HCT116 (cell line): ENCODE data around the gene GMDS. TPM values are rescaled to one million over a fixed set of nuclear protein-coding genes. Genes with fewer than 3 reads are reported as not detected.

Experiments
- ATAC-seq: fragments of 200-7000 bp; cut with Tn5 transposase; 2 replicates; pipeline ENCODE4 v1.9.1; 2020; ENCODE audit warnings: mild to moderate bottlenecking, moderate library complexity
- BruUV-seq: library from RNA; stranded (reverse); fragments of 400-500 nt; replicated peaks from 2 replicates; lab custom pipeline; 2021; lab: Mats Ljungman, UMichigan
- CTCF ChIA-PET: fragments of 300-600 bp; sonication (Branson Sonifier 250); formaldehyde crosslinking; loops from one replicate; lab custom pipeline; 2021; ENCODE audit warnings: antibody characterized with exemption; lab: Charles Lee
- POLR2A ChIA-PET: fragments of 300-600, 350-600 bp; sonication (Branson Sonifier 250); formaldehyde crosslinking; loops from one replicate; lab custom pipeline; 2021; ENCODE audit warnings: antibody characterized with exemption; lab: Charles Lee
- RAD21 ChIA-PET, 2 experiments: fragments of 300-600 bp; sonication (Branson Sonifier 250); formaldehyde crosslinking; loops; one replicate each; lab custom pipeline; 2023; ENCODE audit warnings: low total read pairs in 2 of 2; ENCODE audit not compliant: uncharacterized antibody in 2 of 2, unreplicated experiment in 2 of 2, low non-redundant PET in 1 of 2; lab: Charles Lee
- DNase-seq: peaks from one replicate; pipeline ENCODE4 v3.0.0-alpha.2; 2010; ENCODE audit warnings: low read depth, low spot score
- H2AFZ ChIP-seq: fragments of 200-600 bp; shearing (Covaris generic), sonication (generic); 2 replicates; pipeline ENCODE4 v1.6.1; 2017; ENCODE audit warnings: low read depth, mixed run types, mixed read lengths, antibody characterized with exemption, low read length; ENCODE audit not compliant: poor library complexity, severe bottlenecking
- H3K27ac ChIP-seq: 2 replicates; pipeline ENCODE4 v1.5.1; 2012; ENCODE audit warnings: low read depth, low read length
- H3K27me3 ChIP-seq: fragments of 200-600 bp; sonication (generic); 2 replicates; pipeline ENCODE4 v1.6.1; 2016; ENCODE audit warnings: mixed run types, low read length, mixed read lengths; ENCODE audit not compliant: insufficient read depth
- H3K36me3 ChIP-seq, 2 experiments: fragments of 200-500 bp in 1 of 2; fragments of 200-600 bp in 1 of 2; sonication (Bioruptor generic) in 1 of 2; sonication (generic) in 1 of 2; 2 replicates each; pipeline versions ENCODE4 v1.5.1 to v1.6.1; 2014 to 2016; ENCODE audit warnings: low read length in 2 of 2, inconsistent platforms in 1 of 2, mixed read lengths in 1 of 2, mixed run types in 1 of 2; ENCODE audit not compliant: insufficient read depth in 2 of 2, control insufficient read depth in 1 of 2
- H3K4me1 ChIP-seq, 2 experiments: fragments of 200-600 bp in 1 of 2; sonication (generic) in 1 of 2; 2 replicates each; pipeline versions ENCODE4 v1.5.1 to v1.6.1; 2012 to 2017; ENCODE audit warnings: low read length in 2 of 2, inconsistent platforms in 1 of 2, mild to moderate bottlenecking in 1 of 2, mixed read lengths in 1 of 2, mixed run types in 1 of 2, moderate library complexity in 1 of 2; ENCODE audit not compliant: insufficient read depth in 2 of 2, control insufficient read depth in 1 of 2
- H3K4me2 ChIP-seq: fragments of 200-600 bp; sonication (generic); 2 replicates; pipeline ENCODE4 v1.6.1; 2017; ENCODE audit warnings: mixed run types, low read length, mixed read lengths
- H3K4me3 ChIP-seq, 2 experiments: fragments of 200-600 bp in 1 of 2; sonication (generic) in 1 of 2; replicated peaks in 1 of 2; 2 replicates each; pipeline ENCODE4 v1.5.1; 2011 to 2016; ENCODE audit warnings: low read length in 2 of 2, control low read depth in 1 of 2, low read depth in 1 of 2, mild to moderate bottlenecking in 1 of 2, mixed read lengths in 1 of 2, mixed run types in 1 of 2
- H3K79me2 ChIP-seq: fragments of 200-600 bp; sonication (generic); 2 replicates; pipeline ENCODE4 v1.6.1; 2017; ENCODE audit warnings: mild to moderate bottlenecking, mixed run types, low read length, moderate library complexity, mixed read lengths; ENCODE audit not compliant: insufficient read depth
- H3K9ac ChIP-seq: fragments of 200-600 bp; sonication (generic); 2 replicates; pipeline ENCODE4 v1.6.1; 2016; ENCODE audit warnings: low read length, mixed read lengths
- H3K9me2 ChIP-seq: fragments of 200-600 bp; sonication (generic), shearing (Covaris generic); 2 replicates; pipeline ENCODE4 v1.6.1; 2017; ENCODE audit warnings: mixed run types, mild to moderate bottlenecking, moderate library complexity; ENCODE audit not compliant: insufficient read depth
- H3K9me3 ChIP-seq, 2 experiments: fragments of 200-500 bp in 1 of 2; fragments of 200-600 bp in 1 of 2; sonication (Bioruptor generic) in 1 of 2; sonication (generic) in 1 of 2; 2 replicates each; pipeline ENCODE4 v1.6.1; 2014 to 2017; ENCODE audit warnings: low read length in 2 of 2, mixed read lengths in 2 of 2, inconsistent platforms in 1 of 2, low read depth in 1 of 2, mild to moderate bottlenecking in 1 of 2, mixed run types in 1 of 2, moderate library complexity in 1 of 2; ENCODE audit not compliant: control insufficient read depth in 1 of 2, insufficient read depth in 1 of 2
- H4K20me1 ChIP-seq: fragments of 200-600 bp; sonication (generic), shearing (Covaris generic); 2 replicates; pipeline ENCODE4 v1.6.1; 2017; ENCODE audit warnings: mixed run types, mild to moderate bottlenecking, moderate library complexity; ENCODE audit not compliant: insufficient read depth
- EZH2phosphoT487 ChIP-seq: fragments of 200-600 bp; IDR thresholded peaks from 2 replicates; pipeline ENCODE4 v1.6.1; 2018; ENCODE audit warnings: antibody characterized with exemption, borderline replicate concordance
- SP1 ChIP-seq: IDR thresholded peaks from 2 replicates; pipeline ENCODE4 v1.6.1; 2012; ENCODE audit warnings: low read depth
- TCF7L2 ChIP-seq: IDR thresholded peaks from 2 replicates; pipeline ENCODE4 v1.7.0; 2011; ENCODE audit warnings: borderline replicate concordance, inconsistent platforms; ENCODE audit not compliant: insufficient read depth, insufficient read length; ENCODE audit errors: extremely low read depth
- YY1 ChIP-seq: IDR thresholded peaks from 2 replicates; pipeline ENCODE4 v1.6.1; 2011; ENCODE audit warnings: low read length, low read depth, moderate library complexity, mild to moderate bottlenecking; ENCODE audit not compliant: insufficient replicate concordance; ENCODE audit errors: extremely low read depth
- intact Hi-C: fragments of 100-400 bp; cut with micrococcal nuclease; formaldehyde crosslinking; loops from 2 replicates; pipeline ENCODE4 v1.10.0; 2022
- total RNA-seq: library from RNA; stranded (reverse); gene quantifications from one replicate; pipeline ENCODE4 v1.2.1, GENCODE V29; 2021; ENCODE audit not compliant: unreplicated experiment
- TF ChIP-seq, protein P1 (sequence below), 3 experiments: fragments of 200-600 bp in 1 of 3; sonication (generic) in 1 of 3; IDR thresholded peaks in 2 of 3; conservative IDR thresholded peaks in 1 of 3; 2 replicates each; pipeline ENCODE4 v1.5.1; 2012 to 2017; ENCODE audit warnings: low read depth in 2 of 3, low read length in 2 of 3, antibody characterized with exemption in 1 of 3, borderline replicate concordance in 1 of 3, control low read depth in 1 of 3, mild to moderate bottlenecking in 1 of 3, mixed read lengths in 1 of 3, mixed run types in 1 of 3, moderate library complexity in 1 of 3; ENCODE audit not compliant: insufficient read depth in 1 of 3

GMDS gene
- total RNA-seq, 1 experiment from 2014 or later, result 34.4 TPM

DNA sequence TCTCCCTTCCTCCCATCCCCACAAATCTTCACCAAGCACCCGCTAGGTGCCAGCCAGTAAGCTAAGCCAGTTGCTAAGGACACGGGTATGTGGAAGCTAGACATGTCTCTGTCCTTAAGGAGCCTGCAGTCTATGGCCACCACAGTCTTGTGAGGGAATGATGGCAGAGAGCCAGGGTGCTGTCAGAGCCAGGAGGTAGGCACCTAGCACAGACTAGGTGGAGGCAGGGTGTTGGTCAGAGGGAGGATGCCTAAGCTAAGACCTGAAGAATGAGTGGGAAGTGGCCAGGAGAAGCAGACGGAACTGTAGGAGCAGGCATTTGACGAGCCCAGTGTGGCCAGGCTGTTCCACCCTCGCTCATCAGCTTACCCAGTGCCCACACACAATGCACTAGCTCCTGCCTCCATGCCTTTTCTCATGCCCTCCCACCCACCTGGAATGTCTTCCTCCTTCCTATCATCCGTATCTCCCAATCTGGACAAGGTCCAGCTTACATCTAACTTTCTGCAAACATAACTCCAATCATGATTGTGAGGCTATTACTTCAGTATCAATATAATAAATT is 510.1 kb downstream of the GMDS start (continued):
- TF ChIP-seq, protein P1, sequence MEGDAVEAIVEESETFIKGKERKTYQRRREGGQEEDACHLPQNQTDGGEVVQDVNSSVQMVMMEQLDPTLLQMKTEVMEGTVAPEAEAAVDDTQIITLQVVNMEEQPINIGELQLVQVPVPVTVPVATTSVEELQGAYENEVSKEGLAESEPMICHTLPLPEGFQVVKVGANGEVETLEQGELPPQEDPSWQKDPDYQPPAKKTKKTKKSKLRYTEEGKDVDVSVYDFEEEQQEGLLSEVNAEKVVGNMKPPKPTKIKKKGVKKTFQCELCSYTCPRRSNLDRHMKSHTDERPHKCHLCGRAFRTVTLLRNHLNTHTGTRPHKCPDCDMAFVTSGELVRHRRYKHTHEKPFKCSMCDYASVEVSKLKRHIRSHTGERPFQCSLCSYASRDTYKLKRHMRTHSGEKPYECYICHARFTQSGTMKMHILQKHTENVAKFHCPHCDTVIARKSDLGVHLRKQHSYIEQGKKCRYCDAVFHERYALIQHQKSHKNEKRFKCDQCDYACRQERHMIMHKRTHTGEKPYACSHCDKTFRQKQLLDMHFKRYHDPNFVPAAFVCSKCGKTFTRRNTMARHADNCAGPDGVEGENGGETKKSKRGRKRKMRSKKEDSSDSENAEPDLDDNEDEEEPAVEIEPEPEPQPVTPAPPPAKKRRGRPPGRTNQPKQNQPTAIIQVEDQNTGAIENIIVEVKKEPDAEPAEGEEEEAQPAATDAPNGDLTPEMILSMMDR (IDR thresholded peaks at IDR 0.05 in 2 of 3, conservative IDR thresholded peaks at IDR 0.05 in 1 of 3; ENCODE audit: borderline replicate concordance in 1 of 3, insufficient read depth in 1 of 3, low read depth in 2 of 3, low read length in 2 of 3), result no peak

DNA sequence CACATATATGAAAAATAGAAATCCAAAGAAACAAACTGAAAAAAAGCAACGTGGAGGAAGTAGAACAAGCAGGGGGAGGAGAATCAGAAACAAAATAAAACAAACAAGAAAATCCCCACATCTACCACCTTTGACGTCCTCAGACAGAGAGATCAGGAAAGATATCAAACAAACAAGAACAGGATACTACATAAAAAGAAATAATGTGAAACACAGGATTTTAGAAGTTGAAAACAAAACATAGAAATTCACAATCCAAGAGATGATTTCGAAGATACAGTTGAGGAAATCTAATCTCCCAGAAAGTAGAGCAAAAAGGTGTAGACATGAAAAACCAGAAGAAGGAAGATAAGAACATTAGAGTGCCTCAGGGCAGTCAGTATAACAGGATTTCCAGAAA is 514.5 kb downstream of the GMDS start:
- intact Hi-C loops, result no loop called here

More for the DNA sequence above, 514.5 kb downstream of the GMDS start:
- no peak overlapping the region for H3K4me2 ChIP-seq
- no peak overlapping the region for H3K9ac ChIP-seq
- TF ChIP-seq YY1 (no peak), TCF7L2 (no peak), EZH2phosphoT487 (no peak), SP1 (no peak)
- TF ChIP-seq, protein P1 (IDR thresholded peaks at IDR 0.05 in 2 of 3, conservative IDR thresholded peaks at IDR 0.05 in 1 of 3; ENCODE audit: borderline replicate concordance in 1 of 3, insufficient read depth in 1 of 3, low read depth in 2 of 3, low read length in 2 of 3), result no peak
- TF ChIP-seq, all 23 proteins: peak for 0
- Histone ChIP-seq H3K36me3 (no peaks in the 10 kb centered on the region), H3K4me3 (no peak overlapping the region), H3K79me2 (no peaks in the 10 kb centered on the region), H3K27ac (no peak overlapping the region), H3K27me3 (no peaks in the 10 kb centered on the region), H2AFZ (no peak overlapping the region), H3K4me1 (no peaks in the 10 kb centered on the region), H3K9me3 (no peaks in the 10 kb centered on the region), H4K20me1 (no peaks in the 10 kb centered on the region), H3K9me2 (no peaks in the 10 kb centered on the region)
- ChIA-PET RAD21 (no interaction called here), POLR2A (no interaction called here), CTCF (no interaction called here)
- no TSS peak for BruUV-seq
- DNase-seq (no peak), ATAC-seq (no peak)
